ENCODE results near the gene PDE6D.
"Not testable (repeated sequence)": the region's sequence is repeated elsewhere in the genome, so short reads cannot be mapped to it uniquely, and the experiment has no call there.

The PDE6D gene

DNA sequence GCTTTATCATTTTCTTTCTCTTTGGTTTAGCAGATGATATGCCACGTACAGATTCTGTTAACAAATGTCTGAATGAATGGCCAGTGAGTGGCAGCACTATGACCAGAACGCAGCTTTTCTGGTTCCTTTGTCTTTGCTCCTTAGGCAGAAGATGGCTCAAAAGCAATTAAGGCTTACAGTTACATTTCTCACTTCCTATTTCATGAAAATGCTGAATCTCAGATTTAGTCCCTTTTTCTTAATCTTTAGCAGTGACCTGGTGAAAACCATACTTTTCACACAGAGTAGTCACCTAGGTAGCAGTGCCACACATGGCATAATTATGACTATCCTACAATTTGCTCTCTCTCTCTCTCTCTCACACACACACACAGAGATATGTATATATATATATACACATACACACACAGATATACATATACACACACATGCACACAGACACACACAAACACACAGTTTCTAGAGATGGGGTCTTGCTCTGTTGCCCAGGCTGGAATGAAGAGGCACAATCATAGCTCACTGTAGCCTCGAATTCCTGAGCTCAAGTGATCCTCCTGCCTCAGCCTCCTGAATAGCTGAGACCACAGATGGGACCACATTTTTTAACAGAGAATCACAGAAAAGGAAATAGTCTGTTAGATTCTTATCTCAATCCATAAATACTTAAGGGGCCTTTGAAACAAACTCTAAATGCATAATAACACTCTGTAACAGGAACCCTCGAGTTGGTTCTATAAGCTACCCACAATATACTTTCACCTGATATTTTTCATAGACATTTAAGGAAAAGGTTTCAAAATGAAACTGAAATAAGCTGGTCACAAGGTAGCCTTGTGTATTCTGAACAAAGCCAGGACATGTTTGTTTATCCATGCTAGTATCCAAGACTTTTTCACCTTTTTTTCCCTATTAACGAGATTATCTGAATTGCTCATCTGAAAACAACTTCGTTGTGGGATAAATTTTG is 11.6 kb downstream of the PDE6D start:
- no peak for DNase-seq

DNA sequence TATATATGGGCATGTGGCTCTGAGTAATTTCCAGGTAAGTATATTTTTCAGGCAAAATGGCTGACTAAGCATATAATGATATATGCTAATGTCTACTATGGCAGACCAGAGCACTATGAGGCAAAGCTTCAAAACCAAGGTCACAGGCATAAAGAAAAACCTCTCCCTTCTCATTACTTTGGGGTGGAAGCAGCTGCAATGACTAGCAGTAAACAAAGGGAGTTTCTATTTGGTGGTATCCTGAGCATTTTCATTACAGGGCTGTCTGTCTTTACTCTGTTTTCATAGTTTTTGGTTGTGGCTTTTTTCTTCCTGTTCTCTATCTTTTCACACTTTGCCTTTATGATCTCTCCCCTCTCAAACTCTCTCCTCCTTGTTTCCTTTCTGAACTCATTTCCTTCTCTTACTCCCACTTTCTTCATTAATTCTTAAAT is 15.6 kb downstream of the PDE6D start:
- peak; percentile 9 for DNase-seq

DNA sequence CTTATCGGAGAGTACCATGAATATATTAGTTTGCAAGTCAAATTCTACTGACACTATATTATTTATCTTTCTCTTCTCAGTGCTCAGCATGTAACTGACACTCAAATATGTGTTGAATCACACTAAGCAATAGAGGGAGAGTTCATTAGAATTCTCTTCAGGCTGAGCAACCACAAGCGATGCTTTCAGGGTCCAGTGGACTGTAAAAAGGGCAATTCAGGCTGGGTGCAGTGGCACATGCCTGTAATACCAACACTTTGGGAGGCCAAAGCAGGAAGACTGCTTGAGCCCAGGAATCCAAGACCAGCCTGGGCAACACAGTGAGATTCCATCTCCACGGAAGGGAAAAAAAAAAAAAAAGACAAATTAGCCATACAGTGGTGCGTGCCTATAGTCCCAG is 16.3 kb downstream of the PDE6D start:
- DNase-seq: no peak

DNA sequence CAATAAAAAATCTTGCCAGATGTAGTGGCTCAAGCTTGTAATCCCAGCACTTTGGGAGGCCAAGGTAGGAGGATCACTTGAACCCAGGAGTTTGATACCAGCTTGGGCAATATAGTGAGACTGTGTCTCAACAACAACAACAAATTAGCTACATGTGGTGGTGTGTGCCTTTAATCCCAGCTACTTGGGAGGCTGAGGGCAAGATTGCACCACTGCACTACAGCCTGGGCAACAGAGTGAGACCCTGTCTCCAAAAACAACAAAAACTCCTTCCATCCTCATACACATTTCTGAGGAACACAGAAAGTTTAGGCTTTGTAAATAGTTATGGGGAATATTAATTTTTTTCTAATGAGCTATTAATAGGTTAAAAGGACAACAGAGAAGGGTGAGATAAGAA is 17.0 kb downstream of the PDE6D start:
- DNase-seq: no peak

DNA sequence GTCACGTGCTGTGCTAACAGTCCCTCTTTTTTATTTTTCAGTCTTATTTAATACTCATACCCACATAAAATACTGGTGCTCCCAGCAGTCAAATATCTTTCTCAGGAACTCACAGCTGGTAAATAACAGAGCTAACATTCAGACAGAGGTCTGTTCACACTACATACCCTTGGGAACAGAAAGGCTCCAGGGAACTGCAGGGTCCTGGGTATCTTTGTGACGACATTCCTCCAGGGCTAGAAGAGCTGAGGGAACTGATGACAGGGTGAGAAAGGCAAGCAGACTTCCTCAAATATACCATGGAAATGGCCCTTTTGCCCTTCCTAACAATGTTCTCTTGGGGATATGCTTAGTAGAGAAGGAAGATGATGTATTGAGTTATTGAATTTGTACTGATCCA is 19.3 kb downstream of the PDE6D start:
- DNase-seq: no peak

DNA sequence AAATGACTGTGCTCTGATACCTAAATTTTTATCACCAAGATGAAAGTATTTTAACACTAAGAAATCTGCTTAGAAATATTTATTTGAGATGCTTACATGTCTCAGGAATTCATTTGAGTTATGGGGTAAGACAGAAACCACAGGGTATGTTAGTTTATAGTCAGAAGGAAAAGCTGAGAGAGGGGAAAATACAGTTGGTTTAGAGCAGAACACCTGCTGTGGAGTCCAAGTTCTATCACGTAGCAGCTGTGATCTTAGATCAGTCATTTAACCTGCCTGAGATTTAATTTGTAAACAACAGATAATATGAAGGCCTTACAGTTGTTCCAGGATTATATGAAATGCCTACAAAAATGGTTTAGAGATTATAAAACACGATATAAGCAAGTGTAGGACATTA is 29.0 kb downstream of the PDE6D start:
- DNase-seq: no peak

DNA sequence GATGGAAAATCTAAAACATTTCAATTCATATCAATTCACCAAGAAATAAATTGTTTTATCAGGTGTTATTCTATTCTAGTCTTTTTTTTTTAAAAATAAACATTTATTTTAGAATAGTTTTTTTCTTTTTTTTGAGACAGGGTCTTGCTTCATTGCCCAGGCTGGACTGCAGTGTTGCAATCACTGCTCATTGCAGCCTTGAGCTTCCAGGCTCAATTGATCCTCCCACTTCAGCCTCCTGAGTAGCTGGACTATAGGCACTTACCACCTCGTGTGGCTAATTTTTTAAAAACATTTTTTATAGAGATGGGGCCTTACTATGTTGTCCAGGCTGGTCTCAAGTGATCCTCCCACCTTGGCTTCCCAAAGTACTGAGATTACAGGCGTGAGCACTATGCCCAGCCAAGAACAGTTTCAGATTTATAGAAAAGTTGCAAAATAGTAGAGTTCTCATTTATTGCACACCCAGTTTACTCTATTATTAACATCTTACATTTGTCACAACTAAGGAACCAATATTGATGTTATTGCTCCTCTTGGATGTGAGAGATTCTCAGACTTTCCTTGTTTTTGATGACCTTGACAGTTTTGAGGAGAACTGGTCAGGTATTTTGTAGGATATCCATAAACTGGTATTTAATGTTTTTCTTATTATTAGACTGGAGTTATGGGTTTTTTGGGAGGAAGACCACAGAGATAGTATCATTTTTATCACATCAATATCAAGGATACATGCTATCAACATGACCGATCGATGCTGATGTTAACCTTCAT is 29.9 kb downstream of the PDE6D start:
- DNase-seq: no peak

DNA sequence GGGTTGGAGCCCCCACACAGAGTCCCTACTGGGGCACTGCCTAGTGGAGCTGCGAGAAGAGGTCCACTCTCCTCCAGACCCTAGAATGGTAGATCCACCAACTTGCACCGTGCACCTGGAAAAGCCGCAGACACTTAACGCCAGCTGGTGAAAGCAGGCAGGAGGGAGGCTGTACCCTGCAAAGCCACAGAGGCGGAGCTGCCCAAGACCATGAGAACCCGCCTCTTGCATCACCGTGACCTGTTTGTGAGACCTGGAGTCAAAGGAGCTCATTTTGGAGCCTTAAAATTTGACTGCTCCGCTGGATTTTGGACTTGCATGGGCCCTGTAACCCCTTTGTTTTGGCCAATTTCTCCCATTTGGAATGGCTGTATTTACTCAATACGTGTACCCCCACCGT is 32.1 kb downstream of the PDE6D start:
- not testable (repeated sequence) for DNase-seq

DNA sequence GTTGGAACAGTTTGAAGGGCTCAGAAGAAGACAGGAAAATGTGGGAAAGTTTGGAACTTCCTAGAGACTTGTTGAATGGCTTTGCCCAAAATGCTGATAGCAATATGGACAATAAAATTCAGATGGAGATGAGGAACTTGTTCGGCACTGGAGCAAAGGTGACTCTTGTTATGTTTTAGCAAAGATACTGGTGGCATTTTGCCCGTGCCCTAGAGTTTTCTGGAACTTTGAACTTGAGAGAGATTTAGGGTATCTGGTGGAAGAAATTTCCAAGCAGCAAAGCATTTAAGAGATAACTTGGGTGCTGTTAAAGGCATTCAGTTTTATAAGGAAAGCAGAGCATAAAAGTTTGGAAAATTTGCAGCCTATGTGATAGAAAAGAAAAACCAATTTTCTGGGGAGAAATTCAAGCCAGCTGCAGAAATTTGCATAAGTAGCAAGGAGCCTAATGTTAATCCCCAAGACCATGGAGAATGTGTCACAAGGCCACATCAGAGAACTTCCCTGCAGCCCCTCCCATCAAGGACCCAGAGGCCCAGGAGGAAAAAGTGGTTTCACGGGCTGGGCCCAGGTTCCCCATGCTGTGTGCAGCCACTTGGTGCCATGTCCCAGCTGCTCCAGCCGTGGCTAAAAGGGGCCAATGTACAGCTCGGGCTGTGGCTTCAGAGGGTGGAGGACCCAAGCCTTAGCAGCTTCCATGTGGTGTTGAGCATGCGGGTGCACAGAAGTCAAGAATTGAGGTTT is 32.8 kb downstream of the PDE6D start:
- DNase-seq: not testable (repeated sequence)

DNA sequence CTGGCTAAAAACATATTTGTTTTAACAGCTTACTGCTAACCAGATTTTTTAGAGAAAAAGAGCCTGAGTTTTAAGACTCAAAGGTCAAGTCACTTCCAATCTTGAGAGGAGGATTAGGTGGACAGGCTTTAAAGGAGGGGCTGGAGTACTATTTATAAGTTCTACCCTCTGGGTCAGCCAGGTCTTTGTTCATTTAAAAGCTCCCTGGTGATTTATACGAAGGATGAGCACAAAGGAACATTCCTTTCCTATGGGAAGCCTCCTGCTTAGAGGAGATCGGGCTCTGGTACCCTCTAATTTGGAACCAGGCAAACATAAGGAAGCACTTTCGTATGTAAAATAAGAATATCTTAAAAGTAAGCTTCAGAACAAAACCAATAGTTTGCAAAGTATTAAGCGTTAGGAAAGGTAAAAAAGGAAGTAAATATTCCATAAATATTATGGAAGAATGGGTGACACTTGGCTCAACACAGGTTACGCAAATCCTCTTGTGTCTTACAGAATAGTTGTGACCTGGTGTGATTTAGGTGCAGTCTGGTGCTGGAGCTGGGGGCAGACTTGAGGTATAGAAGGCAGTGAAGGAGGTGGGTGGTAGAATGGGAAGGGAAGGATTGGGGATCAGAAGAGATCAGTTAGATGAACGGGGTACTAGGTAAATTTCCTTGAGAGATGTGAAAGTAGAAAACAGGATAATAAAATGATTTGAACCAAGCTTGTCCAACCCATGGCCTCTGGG is 35.6 kb downstream of the PDE6D start:
- DNase-seq: no peak

DNA sequence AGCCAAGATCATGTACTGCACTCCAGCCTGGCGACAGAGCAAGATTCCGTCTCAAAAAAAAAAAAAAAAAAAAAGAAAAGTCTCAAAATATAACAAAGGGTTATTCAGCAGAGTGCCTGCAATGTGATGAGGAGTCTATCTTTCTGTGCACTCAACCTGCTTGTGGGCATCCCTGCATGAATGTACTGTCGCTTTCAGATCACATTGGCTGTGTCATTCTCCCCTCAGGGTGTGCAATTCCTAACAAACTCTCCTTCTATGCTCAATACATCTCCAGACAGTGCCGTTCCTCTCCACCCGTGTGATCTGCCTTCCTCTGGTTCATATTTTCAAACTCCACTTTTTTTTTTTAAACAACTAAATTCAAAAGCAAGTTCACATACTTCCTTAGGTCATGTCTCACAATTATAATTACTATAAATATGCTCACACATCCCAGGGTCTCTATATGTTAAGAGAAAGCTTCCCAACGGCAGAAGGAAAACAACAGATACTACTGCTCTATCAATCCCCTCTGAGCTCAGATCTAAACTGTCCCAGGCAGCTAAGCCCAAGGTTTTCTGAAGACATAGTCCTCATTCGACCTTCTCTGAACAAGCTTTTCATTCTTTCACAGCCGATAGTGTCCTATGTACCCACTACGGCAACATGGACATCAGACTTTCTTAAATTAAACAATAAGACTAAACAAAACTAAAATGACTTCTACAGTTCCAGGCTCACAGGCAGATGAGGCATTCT is 37.5 kb downstream of the PDE6D start:
- DNase-seq: no peak

DNA sequence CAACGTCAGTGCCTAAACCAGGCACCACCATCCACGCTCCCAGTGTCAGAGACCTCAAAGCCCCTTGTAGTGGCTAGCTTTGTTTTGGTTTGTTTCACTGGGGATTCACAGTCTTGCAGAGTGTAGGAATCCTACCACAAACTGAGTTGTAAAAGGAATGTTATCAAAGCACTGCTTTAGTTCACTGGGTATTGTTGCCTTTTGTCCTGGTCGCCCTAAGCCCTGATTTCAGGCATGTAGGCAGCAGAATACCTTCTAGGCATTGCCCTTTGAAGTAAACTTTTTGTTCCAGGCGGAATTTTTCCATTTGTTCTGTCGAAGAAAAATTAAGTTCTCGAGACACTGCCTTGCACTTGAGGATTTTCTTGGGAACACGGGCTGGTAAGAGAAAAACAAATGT is 43.3 kb downstream of the PDE6D start:
- DNase-seq: no peak

DNA sequence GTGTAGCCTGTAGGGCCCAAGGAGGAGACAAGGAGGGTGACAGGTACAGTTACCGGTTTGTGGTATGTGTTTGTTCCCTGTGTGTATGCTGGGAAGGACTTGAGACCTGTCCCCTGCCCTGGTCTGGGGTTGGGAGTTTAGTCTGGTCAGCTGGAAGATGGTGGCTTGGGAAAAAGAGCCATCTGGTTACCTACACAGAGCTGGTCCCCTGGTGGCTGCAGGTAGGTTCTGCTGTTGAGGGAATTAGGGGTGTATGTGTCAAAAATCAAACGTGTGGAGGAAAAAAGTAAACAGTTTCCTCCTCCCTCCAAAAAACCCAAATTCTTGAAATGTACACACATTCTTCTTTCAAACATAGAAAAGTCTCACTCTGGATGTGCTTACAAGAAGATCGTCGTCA is 48.5 kb downstream of the PDE6D start:
- DNase-seq: no peak

DNA sequence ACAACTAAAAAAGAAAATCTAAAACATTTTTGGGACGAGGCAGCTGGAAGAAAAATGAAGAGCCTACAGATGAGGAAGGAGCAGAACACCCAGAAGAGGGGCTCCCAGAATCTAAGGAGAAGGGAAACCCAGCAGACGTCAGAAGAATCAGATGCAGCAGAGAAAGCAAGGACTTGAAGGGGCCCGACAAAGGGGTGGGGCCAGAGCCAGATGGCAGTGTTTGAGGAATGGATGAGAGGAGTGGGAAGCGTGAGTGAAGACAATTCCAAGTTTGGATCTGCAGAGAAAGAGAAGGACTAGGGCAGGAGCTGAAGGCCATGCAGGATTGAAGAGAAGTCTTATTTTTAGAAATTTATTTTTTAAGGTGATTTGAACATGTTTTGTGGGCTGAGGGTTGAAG is 53.5 kb downstream of the PDE6D start:
- DNase-seq: no peak

DNA sequence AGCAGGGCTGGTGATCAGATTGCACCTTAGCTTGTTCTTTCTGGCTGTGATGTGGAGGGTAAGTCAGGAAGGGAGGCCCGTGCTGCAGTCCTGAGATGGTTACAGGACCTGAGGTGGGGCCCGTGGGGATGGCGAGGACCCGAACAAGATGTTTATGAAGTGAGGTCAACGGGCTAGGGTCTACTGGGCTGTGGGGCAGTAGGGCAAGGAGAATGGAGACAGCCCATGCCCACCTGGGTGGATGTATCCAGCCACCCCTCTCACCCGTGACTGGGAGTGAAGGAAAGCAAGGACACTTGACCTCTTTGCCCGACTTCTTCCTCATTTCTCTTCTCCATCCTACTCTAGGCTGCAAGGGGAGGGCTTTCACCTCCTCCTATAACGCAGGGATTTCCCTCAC is 54.8 kb downstream of the PDE6D start:
- no peak for DNase-seq

DNA sequence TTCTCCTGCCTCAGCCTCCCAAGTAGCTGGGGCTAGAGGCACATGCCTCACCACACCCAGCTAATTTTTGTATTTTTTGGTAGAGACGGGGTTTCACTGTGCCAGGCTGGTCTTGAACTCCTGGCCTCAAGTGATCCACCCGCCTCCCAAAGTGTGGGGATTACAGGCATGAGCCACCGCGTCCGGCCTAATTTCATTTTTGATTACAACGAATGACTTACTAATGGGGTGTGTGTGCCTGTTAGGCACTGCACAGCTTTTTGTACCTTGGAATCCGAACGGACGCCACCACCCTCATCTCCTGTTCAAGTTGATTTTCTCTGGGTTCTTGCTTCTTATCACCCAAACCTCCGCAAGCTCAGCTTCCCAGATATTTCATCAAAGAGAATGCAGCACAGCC is 55.6 kb downstream of the PDE6D start:
- DNase-seq: no peak

DNA sequence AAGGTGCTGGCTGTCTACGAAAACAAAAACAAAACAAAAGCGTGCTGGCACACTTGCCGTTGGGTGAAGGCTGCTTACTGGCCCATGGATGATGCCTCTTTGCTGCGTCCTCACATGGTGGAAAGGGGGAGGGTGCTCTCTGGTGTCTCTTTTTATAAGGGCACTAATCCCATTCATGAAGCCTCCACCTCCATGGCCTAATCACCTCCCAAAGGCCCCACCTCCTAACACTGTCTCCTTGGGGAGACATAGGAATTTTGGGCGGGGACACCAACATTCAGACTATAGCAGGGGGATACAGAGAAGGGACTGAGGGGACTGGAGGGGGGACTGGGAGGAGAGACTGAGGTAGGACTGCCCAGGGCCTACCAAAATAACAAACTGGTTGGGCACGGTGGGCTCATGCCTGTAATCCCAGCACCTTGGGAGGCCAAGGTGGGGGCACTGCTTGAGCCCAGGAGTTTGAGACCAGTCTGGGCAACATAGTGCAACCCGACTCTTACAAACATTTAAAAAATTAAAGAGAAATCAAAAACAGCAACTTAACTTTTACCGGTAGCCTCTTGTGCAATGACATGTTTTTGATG is 58.3 kb downstream of the PDE6D start:
- no peak for DNase-seq

DNA sequence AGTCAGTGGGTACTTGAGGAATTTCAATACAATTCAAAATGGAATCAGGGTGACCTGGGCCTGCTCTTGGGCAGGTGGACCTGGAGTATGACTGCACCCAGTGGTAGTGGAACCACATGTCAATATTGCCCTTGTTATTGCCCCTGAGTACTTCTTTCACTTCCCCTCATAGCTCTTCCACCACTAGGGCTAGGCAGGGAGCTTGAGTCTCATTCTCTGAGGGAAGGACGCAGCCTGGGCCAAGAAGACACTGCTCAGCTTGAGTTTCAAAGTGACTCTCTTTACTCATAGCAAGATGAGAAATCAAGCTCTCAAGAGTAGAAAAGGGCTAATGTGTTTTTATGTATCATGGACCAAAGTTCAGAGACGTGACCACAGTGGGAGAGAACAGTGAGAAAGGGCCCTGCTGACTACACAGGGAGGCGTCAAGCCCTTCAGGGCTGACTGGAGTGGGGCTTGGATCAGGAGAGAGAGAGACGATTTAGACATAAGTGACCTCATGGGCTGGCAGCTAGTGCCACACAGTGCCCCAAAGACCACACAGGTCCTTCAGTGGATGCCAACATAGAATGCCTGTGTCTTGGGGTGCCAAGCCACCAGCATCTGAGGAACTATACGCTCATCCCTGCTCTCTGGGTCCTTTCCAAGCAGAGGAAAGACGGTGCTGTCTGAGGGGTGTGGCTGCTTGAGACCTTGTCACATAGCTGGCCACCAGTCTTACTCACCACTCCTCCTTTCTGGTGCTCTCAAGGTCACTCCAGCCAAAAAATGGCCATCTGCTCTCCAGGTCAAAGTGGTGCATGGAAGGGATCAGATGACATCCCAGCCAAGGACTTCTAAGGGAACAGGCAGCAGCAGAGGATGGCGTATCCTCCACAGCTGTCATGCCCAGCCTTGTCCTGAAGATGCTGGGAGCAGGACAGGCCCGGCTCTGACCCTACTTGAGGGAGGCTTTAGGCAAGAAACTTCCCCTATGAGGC is 59.8 kb downstream of the PDE6D start:
- DNase-seq: no peak

DNA sequence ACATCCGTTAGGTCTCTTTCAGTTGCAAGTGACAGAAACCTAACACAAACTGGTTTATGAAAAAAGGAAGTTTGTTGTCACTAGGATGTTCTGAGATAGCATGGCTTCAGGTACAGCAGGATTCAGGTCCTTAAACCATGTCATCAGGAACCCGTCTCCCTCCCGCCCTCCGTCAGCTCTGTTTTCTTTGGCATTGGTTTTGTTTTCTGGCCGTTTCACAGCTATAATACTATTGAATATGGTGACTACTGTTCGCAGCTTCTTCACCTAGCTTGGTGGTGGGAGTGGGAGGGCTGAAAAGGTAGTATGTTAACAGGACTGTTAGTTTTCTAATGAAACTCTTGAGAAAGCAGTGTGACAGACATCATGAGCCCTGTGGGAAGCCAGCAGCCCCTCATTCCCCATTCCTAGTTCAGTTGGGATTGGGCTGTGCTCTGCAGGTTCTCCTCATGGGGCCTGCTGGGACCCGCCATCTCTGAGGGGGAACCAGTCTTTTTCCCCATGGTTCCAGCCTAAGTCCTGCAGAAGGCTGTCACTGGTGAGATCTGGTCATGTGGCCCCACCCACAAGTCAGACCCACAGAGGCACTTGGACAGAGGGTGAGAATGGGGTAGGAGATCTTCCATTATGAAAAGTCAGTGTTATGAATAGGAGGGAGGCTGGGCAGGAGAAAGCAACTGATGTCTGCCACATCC is 60.6 kb downstream of the PDE6D start:
- no peak for DNase-seq

DNA sequence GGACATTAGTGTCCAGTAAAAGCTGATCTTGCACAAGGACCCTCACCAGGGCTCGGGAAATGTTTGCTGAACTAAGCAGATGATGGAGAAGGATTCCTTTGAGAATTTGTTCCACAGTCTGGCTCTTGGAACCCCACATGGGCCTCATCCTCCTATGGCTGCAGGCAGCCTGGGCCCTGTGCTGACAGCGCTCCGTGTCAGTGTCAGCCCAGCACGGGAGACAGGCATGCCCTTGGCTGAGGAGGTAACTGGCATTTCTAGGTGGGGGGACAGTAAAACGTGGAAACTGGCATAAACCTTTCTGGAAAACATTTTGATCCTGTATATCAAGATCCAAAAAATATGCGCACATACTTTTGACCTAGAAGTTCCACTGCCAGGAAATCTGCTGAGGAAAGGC is 62.3 kb downstream of the PDE6D start:
- DNase-seq: no peak
